NCI-H1048 (cell line): ENCODE results near the gene HCAR2.
"Not testable (repeated sequence)": the region's sequence is repeated elsewhere in the genome, so short reads cannot be mapped to it uniquely, and the experiment has no call there.

ENCODE experiments used
- DNase-seq: peaks from one replicate; lab custom pipeline; 2025; lab: John Stamatoyannopoulos, UW

HCAR2 gene

DNA sequence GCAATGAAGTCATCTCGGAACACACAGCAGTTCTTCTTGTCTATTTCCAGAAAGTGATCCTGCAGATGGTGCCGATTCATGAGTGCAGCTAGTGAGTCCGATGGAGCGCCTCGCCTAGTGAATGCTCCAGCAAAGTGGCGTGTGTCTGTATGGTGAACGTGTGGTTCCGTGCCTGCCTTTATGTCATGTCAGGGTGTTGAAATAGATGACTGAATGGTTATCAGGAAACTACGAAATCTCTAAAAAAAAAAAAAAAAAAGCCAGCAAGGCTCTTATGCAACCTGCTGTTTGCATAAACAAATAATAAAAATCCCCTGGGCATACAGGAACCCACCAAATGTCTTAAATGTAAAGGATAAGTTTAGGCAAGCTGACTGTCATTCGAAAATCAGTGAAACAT is 13.5 kb upstream of the HCAR2 start, which contains the start of gene HCAR3:
Gene HCAR3 (minus strand): TSS at position 154 of the 400 bp plus-strand sequence. CDS start 74 bp downstream, at position 80.
- not testable (repeated sequence) for DNase-seq

DNA sequence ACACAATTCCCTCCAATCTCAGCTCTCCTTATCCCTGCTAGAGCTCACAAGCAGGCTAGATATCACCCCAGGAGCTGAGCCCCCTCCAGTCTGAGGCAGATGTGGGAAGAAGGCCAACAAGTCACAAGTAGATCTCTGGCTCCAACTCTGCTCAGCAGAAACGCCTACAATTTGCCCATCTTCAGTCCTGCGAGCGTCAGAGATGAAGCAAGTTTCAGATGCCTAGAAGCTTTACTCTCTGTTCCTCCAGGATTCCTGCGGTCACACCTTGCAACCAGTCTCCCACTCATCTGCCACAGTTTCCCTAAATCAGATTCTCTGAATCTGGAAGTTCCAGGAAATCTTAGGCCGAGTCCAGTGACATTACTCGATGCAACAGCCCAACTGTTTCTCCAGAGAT is 12.1 kb upstream of the HCAR2 start:
- not testable (repeated sequence) for DNase-seq

DNA sequence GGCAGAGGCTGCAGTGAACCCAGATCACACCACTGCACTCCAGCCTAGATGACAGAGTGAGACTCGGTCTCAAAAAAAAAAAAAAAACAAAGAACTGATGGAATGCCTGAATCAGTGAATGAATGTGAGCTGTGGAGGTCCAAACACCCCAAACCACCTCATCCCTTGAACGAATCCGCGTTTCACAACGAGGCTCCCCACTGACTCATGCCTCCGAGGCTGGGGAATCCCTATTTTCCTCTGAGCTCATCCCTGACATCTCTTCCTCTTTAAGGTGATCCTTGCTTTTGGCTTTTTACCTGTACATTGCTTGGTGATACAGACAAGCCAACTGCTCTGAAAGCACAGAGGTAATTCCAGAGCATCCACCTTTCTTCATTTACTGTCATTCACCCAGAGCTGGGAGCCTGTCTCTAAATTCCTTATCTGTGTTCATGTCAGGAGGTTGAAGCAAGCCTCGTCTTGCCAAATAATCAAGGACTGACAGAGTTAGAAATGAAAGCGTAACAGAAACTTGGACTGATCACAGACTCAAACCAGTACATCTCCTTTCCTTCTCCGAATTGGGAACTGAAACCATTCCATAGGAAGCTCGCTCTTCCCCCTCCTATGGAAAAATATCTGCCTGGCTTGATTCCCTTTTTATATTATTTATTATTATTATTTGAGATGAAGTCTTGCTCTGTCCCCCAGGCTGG is 10.5 kb upstream of the HCAR2 start:
- DNase-seq = not testable (repeated sequence)

- not testable (repeated sequence) for DNase-seq
Observed at GRCh38 chr12:122711266-122711665, 8.1 kb upstream of the HCAR2 start.

DNA sequence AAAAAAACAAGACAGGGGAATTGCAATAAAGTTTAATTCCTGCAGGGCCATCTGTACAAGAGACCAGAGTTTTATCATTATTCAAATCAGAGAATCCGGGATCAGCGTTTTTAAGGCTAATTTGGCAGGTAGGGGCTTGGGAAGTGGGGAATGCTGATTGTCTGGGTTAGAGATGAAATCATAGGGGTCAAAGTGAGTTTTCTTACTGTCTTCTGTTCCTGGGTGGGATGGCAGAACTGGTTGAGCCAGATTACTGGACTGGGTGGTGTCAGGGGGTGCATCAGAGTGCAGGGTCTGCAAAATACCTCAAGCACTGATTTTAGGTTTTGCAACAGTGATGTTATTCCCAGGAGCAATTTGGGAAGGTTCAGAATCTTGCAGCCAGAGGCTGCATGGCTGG is 7.2 kb upstream of the HCAR2 start:
- not testable (repeated sequence) for DNase-seq

GRCh38 chr12:122709287-122709686 is 6.1 kb upstream of the HCAR2 start:
- not testable (repeated sequence) for DNase-seq

DNA sequence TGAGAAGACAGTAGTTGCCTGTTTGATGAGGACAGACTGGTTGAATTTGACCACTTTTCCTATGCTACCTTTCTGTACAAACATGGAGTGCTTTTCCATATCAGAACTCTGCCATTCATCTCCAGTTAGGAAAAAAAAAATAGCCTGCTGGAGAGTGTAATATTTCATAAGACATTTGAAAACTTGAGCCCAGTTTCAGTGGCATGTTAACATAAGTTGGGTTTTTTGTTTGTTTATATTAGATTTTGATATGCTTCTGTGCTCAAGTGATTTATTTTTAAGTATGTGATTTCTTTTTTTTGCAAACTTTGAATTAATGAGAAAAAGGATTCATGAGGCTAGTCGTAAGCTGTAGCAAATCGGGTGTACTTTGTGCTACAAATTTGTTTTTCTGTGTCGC is 684 bp upstream of the HCAR2 start:
- DNase-seq = not testable (repeated sequence)

GRCh38 chr12:122701481-122701880 is 1.7 kb downstream of the HCAR2 start:
- not testable (repeated sequence) for DNase-seq

- DNase-seq = not testable (repeated sequence)
Observed at GRCh38 chr12:122700038-122700710, 3.0 kb downstream of the HCAR2 start.

- not testable (repeated sequence) for DNase-seq
Observed at GRCh38 chr12:122696922-122697321, 6.2 kb downstream of the HCAR2 start.

DNA sequence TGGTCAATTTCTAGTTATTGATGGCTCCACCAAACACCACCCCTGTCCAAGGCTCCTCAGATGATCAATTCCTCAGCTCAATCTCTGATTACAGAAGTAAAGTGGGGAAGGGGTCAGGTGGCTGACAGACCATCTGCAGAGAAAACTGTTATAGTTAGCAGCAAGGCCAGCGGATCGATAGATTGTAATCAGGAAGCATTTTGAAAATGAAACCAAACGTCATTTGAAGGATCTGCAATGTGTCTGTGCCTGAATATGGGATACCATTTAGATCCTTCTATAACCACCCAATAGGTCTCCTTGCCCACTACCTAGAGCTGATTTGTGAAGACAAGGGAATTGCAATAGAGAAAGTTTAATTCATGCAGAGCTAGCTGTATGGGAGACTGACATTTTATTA is 11.6 kb downstream of the HCAR2 start:
- DNase-seq = no peak

DNA sequence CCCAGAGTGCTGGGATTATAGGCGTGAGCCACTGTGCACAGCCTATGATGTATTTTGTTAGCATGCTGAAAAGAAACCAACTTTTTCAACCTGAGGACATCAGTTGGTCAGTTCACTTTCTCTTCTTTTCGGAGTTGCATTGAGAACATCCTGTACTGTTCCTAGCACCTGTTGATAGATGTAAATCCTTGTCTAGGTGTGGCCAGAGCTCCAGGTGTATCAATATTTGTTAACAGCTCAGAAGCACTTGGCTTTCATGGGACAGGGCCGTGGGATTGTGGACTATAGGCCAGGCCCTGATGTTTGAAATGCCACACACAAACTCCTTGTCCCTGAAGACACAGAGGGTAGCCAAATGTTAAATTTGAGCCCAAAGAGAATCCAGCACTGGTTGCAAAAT is 14.9 kb downstream of the HCAR2 start:
- DNase-seq = no peak

GRCh38 chr12:122687086-122687485 is 16.1 kb downstream of the HCAR2 start:
- DNase-seq = no peak

- no peak for DNase-seq
Observed at GRCh38 chr12:122686538-122686937, 16.6 kb downstream of the HCAR2 start.

DNA sequence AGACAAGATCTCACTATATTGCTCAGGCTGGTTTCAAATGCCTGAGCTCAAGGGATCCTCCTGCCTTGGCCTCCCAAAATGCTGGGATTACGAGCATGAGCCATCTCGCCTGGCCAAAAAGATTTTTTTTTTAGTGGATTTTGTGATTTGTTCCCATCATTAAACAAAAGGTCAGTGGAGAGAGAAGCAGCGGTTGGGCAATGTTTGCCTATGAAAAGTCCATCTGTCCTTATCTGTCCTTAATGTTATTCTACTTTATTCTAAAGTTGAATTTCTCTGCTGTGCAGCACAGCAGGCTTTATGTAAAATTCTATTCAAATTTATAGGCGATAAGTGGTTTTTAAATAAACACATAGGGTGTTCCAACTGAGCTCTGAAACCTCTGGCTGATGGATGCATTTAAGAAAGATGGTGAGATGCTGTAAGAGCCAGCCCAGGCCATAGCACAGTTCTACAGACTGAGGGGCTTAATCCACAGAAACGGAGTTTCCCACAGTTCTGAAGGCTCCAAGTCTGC is 18.8 kb downstream of the HCAR2 start:
- no peak for DNase-seq

DNA sequence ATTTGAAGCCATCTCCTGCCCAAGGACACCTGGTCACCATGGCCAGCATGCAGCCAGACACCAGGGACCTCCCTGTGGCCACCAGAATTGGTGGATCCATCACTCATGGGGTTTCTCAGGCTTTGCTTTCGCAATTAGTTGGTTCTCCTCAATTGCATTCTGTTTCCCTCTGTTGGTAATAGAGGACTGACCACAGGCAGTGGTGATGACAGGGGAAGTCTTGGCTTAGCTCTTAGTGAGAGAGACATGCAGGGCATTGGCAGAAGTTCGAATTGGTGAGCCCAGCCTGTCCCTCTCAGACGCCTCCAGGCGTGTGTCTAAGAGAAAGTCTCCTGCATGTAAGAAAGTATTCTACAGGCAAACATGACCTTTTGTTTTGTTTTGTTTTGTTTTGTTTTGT is 21.3 kb downstream of the HCAR2 start:
- no peak for DNase-seq

GRCh38 chr12:122680989-122681388 is 22.2 kb downstream of the HCAR2 start:
- not testable (repeated sequence) for DNase-seq

GRCh38 chr12:122676781-122677180 is 26.4 kb downstream of the HCAR2 start:
- DNase-seq = not testable (repeated sequence)

DNA sequence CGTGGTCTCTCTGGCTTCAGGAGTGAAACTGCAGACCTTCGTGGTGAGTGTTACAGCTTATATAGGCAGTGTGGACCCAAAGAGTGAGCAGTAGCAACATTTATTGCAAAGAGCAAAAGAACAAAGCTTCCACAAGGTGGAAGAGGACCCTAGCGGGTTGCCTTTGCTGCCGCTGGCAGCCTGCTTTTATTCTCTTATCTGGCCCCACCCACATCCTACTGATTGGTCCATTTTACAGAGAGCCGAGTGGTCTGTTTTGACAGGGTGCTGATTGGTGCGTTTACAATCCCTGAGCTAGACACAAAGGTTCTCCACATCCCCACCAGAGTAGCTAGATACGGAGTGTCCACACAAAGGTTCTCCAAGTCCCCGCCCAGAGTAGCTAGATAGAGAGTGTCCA is 27.1 kb downstream of the HCAR2 start:
- not testable (repeated sequence) for DNase-seq

- no peak for DNase-seq
Observed at GRCh38 chr12:122672515-122672914, 30.6 kb downstream of the HCAR2 start.

GRCh38 chr12:122669397-122670070 is 33.6 kb downstream of the HCAR2 start:
- DNase-seq = no peak

GRCh38 chr12:122668268-122668667 is 34.9 kb downstream of the HCAR2 start:
- DNase-seq = no peak

- no peak for DNase-seq
Observed at GRCh38 chr12:122665759-122666158, 37.4 kb downstream of the HCAR2 start.
